ENCODE results near the gene NEURL1.
A peak's percentile ranks its signal among the peaks of the same experiment; 100 is the strongest.
"Not testable (repeated sequence)": the region's sequence is repeated elsewhere in the genome, so short reads cannot be mapped to it uniquely, and the experiment has no call there.

NEURL1 gene

GRCh38 chr10:103589074-103589630 lies 95.6 kb downstream of the NEURL1 start:
- no peak for DNase-seq

DNA sequence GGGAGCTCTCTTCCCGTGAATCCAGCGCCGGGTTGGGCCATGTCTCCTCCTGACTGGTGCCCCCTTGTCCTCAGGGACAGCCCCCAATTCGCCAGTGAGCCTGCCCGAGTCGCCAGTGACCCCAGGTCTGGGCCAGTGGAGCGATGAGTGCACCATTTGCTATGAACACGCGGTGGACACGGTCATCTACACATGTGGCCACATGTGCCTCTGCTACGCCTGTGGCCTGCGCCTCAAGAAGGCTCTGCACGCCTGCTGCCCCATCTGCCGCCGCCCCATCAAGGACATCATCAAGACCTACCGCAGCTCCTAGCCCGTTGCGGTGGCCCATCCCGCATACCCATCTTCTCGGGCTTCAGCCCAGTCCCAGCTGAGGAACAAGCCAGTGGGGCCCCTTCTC lies 96.6 kb downstream of the NEURL1 start:
- no peak for DNase-seq

- DNase-seq, result no peak
These were observed 97.3 kb downstream of the NEURL1 start for GRCh38 chr10:103590744-103591291.

DNA sequence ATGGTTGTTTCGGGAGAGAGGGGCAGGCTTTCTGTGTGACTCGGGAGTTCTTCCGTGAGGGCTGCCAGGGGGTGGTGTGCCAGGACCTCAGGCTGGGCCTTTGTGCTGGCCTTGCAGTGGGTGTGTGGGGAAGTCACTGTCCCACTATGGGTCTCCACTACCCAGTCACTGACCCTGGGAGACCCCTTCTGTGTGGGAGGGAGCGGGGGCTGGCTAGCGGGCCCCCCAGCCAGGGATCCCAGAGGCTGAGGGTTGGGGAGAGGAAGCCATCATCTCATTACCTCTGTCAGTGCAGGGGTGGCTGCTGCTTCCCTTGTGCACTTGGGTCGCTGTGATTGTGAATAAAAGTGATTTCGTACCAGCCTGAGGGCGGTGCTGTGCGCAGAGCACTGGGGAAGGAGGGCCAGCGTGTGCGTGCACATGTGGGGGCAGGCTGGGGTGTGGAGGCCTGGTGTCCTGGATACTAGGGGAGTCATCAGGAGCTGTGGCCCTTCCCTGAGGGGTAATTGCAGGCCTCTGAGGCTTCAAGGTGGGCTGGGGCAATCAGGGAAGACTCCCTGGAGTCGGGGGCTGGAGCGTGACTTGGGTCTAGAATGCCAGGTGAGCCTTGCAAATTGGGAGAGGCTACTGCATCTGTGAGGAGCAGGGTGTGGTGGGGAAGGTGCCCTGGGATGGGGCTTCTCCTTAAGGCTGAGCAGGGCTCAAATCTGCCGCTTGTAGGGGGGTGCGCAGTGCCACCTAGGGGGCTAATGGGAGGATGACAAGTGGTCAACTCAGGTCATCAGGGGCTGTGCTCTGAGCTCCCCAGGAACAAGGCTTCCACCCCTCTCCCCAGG lies 98.9 kb downstream of the NEURL1 start:
- DNase-seq, result peak; percentile 27

- DNase-seq, result no peak
These were observed 99.6 kb downstream of the NEURL1 start for GRCh38 chr10:103593022-103593570.

- DNase-seq, result no peak
These were observed 102.6 kb downstream of the NEURL1 start for GRCh38 chr10:103595933-103596726.

DNA sequence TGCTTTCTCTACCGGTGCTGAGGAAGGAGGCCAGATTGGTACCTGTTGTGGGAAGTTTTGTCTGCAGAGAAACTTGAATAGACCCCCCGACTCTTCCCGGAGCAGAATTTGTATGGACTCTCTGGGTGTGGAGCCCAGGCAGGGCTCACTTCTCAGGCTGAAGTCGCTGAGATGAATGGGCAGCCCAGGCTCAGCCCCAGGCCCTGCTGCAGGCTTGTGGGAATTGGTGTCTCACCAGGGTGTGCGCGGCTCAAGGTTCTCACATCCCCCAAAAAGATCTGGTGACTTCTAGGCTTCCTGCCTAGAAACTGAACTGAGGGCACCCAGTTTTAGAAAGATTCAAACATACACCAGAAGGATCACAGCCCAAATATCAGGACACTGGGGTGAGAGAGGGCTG lies 103.5 kb downstream of the NEURL1 start:
- no peak for DNase-seq

GRCh38 chr10:103598654-103599115 lies 105.2 kb downstream of the NEURL1 start:
- peak; percentile 66 for DNase-seq

- no peak for DNase-seq
These were observed 105.7 kb downstream of the NEURL1 start for GRCh38 chr10:103599211-103599610.

GRCh38 chr10:103599907-103600306 lies 106.4 kb downstream of the NEURL1 start:
- DNase-seq, result no peak

DNA sequence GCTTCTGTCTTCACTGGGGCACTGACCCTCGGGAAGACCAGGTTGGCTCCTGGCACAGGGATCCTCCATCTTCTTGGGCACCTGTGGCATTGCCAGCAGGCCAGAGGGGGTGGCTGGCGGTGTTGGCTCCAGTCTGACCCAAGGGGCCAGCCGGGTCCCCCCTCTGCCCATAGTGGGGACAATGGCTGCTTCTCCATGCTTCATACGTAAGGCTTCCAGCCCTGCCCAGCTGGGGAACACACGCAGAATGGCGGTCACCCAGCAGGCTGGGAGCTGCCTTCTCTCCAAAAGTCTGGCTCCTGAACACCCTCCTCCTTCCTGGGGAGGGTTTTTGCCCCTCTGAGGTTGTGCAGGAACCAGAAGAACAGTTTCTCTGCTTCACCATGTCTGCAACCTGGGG lies 106.8 kb downstream of the NEURL1 start:
- no peak for DNase-seq

DNA sequence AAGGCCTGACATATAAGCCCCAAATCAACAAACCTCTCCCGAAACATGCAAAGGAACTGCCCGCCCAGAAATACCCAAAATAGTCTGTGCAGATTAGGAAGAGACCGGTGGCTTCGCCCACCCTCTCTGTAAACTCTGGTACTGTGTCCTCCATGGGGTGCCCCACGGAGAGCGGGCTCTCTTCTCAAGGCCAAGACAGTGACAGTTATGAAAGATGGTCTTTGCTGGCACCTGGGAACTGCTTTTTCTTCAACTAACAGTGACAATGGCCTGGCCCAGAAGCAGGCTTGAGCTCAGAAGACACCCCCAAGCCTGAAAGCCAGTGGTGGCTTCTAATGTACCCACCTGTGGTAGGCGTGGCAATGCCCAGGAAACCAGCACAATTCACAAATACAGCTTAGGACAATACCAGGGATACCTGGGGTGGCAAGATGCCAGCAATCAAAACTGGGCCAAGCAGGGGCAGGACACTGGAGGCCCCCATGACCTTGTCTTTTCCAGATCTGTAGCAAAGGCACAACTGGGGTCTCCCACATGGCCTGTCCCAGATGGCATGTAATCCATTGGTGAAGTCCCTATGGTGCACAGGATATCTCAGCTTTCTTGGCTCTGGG lies 107.6 kb downstream of the NEURL1 start:
- DNase-seq, result no peak

DNA sequence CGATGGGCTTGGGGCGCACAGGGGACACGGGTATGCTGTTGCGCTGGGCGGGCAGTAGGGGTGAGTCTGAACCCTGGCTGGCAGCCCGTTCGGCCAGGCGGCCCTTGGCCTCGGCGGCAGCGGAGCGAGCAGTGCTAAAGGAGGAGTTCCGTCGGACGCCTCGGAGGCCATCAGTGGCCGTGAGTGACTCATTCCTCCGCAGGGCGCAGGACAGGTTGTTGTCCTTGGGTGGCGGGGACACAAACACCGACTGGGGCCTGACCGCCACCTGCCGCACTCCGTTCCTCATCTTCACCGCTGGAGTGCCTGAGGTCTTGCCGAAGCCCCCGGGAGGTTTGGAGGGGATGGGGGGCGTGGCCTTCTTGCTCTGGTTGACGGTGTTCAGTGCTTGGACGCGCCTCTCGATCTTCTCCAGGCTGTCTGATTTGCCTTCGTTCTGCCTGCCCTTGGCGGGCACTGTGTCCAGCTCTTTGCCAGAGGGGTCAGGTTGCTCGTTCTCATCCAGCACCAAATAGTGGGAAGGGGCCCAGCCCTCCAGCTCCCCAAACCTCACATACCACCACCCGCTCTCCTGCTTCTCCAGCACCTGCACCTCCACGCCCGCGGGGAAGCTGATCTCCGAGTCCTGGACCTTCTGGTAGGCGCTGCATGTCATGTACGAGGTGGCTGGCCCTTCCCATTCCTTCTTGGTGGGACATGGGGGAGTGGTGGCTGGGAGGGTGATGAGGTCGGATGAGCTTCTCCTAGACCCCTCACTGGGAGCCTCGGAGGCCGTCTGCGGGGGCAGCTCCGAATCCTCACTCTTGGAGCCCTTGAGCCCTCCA lies 108.7 kb downstream of the NEURL1 start:
- no peak for DNase-seq

GRCh38 chr10:103602852-103603155 lies 109.3 kb downstream of the NEURL1 start:
- no peak for DNase-seq

DNA sequence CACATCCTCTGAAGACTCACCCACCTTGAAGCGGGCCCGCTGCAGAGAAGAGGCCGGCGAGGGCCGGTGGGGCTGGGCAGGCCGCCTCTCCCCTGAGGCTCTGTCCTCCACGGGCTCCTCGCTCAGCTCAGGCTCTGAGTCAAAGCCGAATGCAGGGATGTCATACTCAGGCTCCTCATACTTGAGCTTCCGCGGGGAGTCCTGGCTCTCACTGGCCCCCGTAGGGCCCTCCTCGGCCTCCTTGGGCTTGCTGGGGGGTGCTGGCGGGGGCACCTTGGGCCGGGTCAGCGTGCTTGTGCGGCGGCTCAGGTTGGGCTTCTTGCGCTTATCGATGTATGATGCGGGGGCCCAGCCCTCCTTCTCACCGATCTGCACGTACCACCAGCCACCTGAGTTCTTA lies 109.9 kb downstream of the NEURL1 start:
- no peak for DNase-seq

DNA sequence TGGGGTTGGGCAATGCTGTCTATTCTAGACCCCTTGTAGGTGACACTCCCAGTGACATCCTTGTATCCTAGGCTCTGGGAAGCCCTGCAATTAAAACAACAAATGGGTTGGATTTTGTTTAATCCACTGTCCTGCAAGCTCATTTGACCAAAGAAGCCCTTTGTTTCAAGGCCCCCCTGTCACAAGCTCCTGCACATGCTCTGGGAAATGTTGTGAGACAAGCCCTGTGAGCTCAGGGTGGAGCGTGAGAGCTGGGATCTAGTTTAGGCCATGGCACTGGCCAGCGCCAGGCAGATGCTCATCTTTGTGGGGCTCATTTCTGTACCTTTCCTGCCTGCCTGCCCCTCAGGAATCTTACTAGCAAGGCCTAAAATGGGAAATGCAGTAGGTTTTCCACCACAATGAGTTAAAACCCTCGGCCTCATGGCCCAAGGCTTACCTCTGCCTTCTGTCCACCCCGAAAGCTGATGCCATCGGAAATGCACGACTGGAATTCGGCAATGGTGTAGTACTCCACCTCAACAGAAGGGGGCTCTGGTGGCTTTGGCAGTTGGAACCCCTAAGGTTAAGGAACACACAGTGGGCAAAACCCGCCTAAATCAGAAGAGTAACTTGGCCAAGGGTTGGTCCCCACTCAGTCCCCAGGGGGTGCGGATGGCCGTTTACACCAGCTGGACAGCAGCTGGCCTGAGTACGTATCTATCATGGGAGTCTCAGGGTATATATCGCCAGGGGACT lies 112.0 kb downstream of the NEURL1 start:
- DNase-seq, result peak; percentile 27

GRCh38 chr10:103606097-103606438 lies 112.6 kb downstream of the NEURL1 start:
- DNase-seq, result not testable (repeated sequence)

DNA sequence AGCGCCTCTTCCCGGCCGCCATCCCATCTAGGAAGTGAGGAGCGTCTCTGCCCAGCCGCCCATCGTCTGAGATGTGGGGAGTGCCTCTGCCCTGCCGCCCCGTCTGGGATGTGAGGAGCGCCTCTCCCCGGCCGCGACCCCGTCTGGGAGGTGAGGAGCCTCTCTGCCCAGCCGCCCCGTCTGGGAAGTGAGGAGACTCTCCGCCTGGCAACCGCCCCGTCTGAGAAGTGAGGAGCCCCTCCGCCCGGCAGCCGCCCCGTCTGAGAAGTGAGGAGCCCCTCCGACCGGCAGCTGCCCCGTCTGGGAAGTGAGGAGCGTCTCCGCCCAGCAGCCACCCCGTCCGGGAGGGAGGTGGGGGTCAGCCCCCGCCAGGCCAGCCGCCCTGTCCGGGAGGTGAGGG lies 113.5 kb downstream of the NEURL1 start:
- DNase-seq, result not testable (repeated sequence)

GRCh38 chr10:103608056-103608455 lies 114.6 kb downstream of the NEURL1 start:
- DNase-seq, result not testable (repeated sequence)

DNA sequence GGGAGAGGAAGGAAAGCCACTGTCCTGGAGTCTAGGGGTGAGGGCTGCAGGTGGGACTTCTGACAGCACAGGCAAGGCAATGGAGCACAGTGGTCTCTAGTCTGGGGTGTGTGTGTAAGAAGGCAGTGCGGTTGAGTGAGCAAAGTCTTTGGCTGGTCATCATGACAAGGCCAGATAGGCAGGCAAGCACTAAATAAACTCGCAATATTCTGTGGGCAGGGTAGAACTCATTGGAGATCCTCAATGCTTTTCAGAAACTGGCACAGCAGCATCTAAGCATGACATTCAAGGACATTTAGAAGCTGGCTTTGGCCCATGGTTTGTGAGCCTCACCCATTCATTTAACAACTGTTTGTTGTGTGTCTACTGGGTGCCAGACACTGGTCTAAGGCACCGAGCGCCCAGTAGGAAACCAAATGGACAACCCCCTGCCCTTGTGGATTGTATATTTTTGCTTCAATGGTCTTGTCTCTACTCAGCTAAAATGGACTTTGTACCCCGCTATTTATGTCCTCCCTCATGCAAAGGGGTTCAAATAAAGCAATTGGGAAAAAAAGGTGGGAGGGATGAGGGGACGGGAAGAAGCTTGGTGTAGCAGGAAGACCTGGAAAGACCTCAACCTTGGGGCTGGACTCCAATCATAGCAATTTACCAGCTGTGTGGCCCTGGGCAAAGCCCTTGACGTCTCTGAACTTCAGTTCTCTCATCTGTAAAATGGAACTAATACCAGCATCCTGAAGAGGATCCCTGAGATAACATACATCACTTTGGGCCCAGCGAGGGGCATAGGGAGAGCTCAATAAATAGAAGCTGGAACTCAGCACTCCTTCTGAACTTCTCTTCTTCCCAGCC lies 116.0 kb downstream of the NEURL1 start:
- DNase-seq, result no peak
